HEK293T (cell line): ENCODE results near the gene TAF7.

Experiments used
- CTCF ChIA-PET: fragments of 350-600 bp; formaldehyde crosslinking; extraction: SDS; loops from one replicate; lab custom pipeline; 2021; ENCODE audit warnings: antibody characterized with exemption, inconsistent platforms; lab: Yijun Ruan, JAX
- POLR2A ChIA-PET: fragments of 350-600 bp; formaldehyde crosslinking; extraction: SDS; loops from one replicate; lab custom pipeline; 2020; ENCODE audit warnings: antibody characterized with exemption, inconsistent platforms; lab: Yijun Ruan, JAX
- DNase-seq: peaks from one replicate; pipeline ENCODE4 v3.0.0; 2012; ENCODE audit warnings: mixed read lengths; ENCODE audit errors: extremely low spot score
- ARNT ChIP-seq: fragments of 450-650 bp; IDR thresholded peaks from 2 replicates; pipeline ENCODE4 v1.6.1; 2017; ENCODE audit warnings: mild to moderate bottlenecking
- BHLHE40 ChIP-seq: fragments of 450-650 bp; IDR thresholded peaks from 2 replicates; pipeline ENCODE4 v1.6.1; 2016; ENCODE audit warnings: mild to moderate bottlenecking, moderate library complexity, borderline replicate concordance
- CTBP1 ChIP-seq: fragments of 450-650 bp; IDR thresholded peaks from 2 replicates; pipeline ENCODE4 v1.6.1; 2016; ENCODE audit warnings: borderline replicate concordance
- ELF4 ChIP-seq: fragments of 450-650 bp; IDR thresholded peaks from 2 replicates; pipeline ENCODE4 v1.6.1; 2017; ENCODE audit warnings: antibody characterized with exemption
- FOXA1 ChIP-seq: fragments of 450-650 bp; IDR thresholded peaks from 2 replicates; pipeline ENCODE4 v1.6.1; 2016; ENCODE audit warnings: mild to moderate bottlenecking
- FOXK2 ChIP-seq: fragments of 450-650 bp; IDR thresholded peaks from 2 replicates; pipeline ENCODE4 v1.6.1; 2016; ENCODE audit warnings: mild to moderate bottlenecking
- FOXM1 ChIP-seq: fragments of 450-650 bp; IDR thresholded peaks from 2 replicates; pipeline ENCODE4 v1.6.1; 2017; ENCODE audit warnings: mild to moderate bottlenecking, borderline replicate concordance
- HDGF ChIP-seq: fragments of 450-650 bp; IDR thresholded peaks from 2 replicates; pipeline ENCODE4 v1.6.1; 2017; ENCODE audit warnings: antibody characterized with exemption, borderline replicate concordance
- L3MBTL2 ChIP-seq: fragments of 450-650 bp; conservative IDR thresholded peaks from 2 replicates; pipeline ENCODE4 v1.6.1; 2016; ENCODE audit warnings: mild to moderate bottlenecking
- LEF1 ChIP-seq: fragments of 450-650 bp; IDR thresholded peaks from 2 replicates; pipeline ENCODE4 v1.6.1; 2017; ENCODE audit warnings: mild to moderate bottlenecking, borderline replicate concordance
- NFRKB ChIP-seq: fragments of 450-650 bp; IDR thresholded peaks from 2 replicates; pipeline ENCODE4 v1.6.1; 2016; ENCODE audit warnings: mild to moderate bottlenecking, moderate library complexity
- PKNOX1 ChIP-seq: fragments of 450-650 bp; IDR thresholded peaks from 2 replicates; pipeline ENCODE4 v1.6.1; 2016
- SP1 ChIP-seq: fragments of 450-650 bp; IDR thresholded peaks from 2 replicates; pipeline ENCODE4 v1.6.1; 2017
- SUZ12 ChIP-seq: fragments of 450-650 bp; IDR thresholded peaks from 2 replicates; pipeline ENCODE4 v1.6.1; 2016; ENCODE audit warnings: mild to moderate bottlenecking
- TARDBP ChIP-seq: fragments of 450-650 bp; IDR thresholded peaks from 2 replicates; pipeline ENCODE4 v1.6.1; 2016
- ZNF384 ChIP-seq: fragments of 450-650 bp; IDR thresholded peaks from 2 replicates; pipeline ENCODE4 v1.6.1; 2016

TAF7 gene

DNA sequence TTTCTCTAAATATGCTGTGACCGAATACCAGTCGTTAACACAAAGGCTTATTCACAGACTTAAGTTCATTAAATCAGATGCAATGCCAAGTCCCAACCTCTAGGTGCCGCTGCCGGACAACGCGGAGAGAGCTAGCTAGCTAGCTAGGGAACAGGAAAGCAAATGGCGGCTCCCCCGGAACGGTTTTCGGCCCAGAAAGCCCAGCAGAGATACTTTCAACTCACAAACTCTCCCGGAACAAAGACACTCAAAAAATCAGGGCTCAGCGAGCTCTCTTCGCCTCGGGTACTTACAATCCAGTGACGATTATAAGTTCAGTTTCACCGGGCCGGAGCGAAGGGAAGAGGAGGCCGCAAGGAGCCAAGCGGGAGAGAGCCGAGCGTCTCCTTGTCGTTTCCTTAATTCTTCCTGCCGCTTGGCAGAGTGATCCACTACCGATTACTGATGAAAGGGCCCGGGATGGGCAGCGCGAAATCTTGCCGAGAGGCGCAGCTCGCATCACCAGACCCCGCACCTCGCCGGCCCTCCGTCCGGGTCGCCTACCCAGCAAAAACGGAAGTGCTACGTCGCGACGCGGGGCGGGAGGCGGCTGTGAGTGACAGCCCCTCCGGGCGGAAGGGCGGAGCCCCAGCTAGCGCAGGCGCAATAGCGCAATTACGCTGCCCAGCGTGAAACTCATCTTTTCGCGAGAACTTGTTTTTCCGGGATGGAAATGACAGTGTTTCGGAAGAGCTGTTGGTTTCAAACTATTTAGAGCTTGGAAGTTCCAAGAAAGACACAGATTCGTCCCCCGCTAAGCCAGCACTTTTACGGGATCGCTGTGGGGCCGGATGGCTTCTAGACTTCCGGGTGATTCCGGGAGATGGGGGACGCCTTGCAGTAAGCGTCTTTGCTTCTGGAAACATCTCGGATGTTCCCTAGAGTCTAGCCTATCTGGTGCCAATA, at the start of gene TAF7:
TSS of gene TAF7 (minus strand) at position 560 of the 945 bp plus-strand sequence. CDS start 740 bp downstream, outside the sequence.
- CTCF ChIA-PET, result interaction anchor here (0.5 to 1.7 kb wide), 11 partner anchors 10 to 272 kb away, joined by 3 to 14 read pairs (median 5); partner anchors contain the start of genes PCDHGA1, PCDHGA10 and PCDHGA5
- POLR2A ChIA-PET, result interaction anchor here (0.6 to 2.9 kb wide), 21 partner anchors 8 to 602 kb away, joined by 3 to 14 read pairs (median 4); partner anchors contain the start of genes HDAC3, PCDHB11, PCDHB15 and PCDHGA1
- DNase-seq, result peak; percentile 92
- TF ChIP-seq FOXM1 (no peak), ELF4 (peak; percentile 80), CTBP1 (no peak), BHLHE40 (no peak), L3MBTL2 (peak; percentile 92), NFRKB (peak; percentile 57; the same call in 1 of the 2 replicates), PKNOX1 (peak; percentile 99)

- DNase-seq, result no peak
- POLR2A ChIA-PET, result no interaction called here
- no peak for TF ChIP-seq SUZ12
- CTCF ChIA-PET, result no interaction called here
These were observed 45.7 kb upstream of the TAF7 start for GRCh38 chr5:141366016-141366896.

GRCh38 chr5:141363952-141364660, 43.5 kb upstream of the TAF7 start, which contains the start of gene PCDHGA5:
TSS of gene PCDHGA5 (plus strand) at chr5:141364162. CDS start at chr5:141364331, 169 bp downstream.
- DNase-seq, result no peak
- CTCF ChIA-PET, result interaction anchor here (0.6 kb wide), 1 partner anchor 44 kb away, joined by 3 read pairs; no protein-coding TSS in a partner anchor
- TF ChIP-seq HDGF (no peak), PKNOX1 (no peak), LEF1 (no peak), SP1 (no peak), NFRKB (no peak), FOXA1 (no peak), CTBP1 (no peak), FOXK2 (no peak), SUZ12 (no peak), L3MBTL2 (no peak), ELF4 (no peak)
- POLR2A ChIA-PET, result no interaction called here

DNA sequence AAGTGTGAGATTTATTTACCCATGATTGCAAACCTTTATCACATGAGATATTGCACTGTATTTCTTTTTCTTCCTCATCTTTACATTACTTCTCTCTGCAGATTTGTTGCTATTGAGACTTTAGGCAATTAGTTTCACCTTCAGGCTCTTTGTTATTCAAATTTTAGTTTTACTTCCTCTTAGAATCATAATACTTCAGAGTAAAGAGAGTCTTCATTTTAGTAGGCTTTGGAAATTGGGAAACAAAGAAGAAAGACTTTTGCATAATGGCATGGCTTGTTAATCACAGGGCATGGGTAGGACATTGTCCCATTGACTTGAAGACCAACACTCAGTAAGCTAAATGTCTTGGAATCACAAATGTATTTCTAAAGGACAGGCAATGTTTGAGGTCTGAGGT, 42.1 kb upstream of the TAF7 start:
- ChIA-PET POLR2A (no interaction called here), CTCF (no interaction called here)

DNA sequence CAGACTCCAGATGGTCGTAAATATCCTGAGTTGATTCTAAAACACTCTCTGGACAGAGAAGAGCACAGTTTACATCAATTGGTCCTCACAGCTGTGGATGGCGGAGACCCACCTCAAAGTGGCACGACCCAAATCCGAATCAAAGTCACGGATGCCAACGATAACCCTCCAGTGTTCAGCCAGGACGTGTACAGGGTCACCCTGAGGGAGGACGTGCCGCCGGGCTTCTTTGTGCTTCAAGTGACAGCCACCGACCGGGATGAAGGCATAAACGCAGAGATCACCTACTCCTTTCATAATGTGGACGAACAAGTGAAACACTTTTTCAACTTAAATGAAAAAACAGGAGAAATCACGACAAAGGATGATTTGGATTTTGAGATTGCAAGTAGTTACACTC, 40.1 kb upstream of the TAF7 start:
- no peak for TF ChIP-seq ARNT
- no peak for TF ChIP-seq FOXM1
- no peak for TF ChIP-seq FOXK2
- TF ChIP-seq SP1, result no peak
- no peak for TF ChIP-seq BHLHE40
- no peak for TF ChIP-seq CTBP1
- TF ChIP-seq HDGF, result no peak
- no peak for TF ChIP-seq NFRKB
- TF ChIP-seq SUZ12, result no peak
- TF ChIP-seq PKNOX1, result no peak
- no peak for TF ChIP-seq L3MBTL2
- TF ChIP-seq FOXA1, result no peak
- ChIA-PET POLR2A (no interaction called here), CTCF (no interaction called here)
- no peak for DNase-seq

More for the DNA sequence above, 42.1 kb upstream of the TAF7 start:
- no peak for DNase-seq
- no peak for TF ChIP-seq ELF4
- no peak for TF ChIP-seq NFRKB
- TF ChIP-seq SUZ12, result no peak
- TF ChIP-seq PKNOX1, result no peak
- TF ChIP-seq FOXK2, result no peak
- no peak for TF ChIP-seq ARNT
- TF ChIP-seq L3MBTL2, result no peak
- no peak for TF ChIP-seq CTBP1
- no peak for TF ChIP-seq LEF1
- TF ChIP-seq SP1, result no peak
- no peak for TF ChIP-seq FOXA1
- no peak for TF ChIP-seq TARDBP
- no peak for TF ChIP-seq FOXM1
- no peak for TF ChIP-seq HDGF
- TF ChIP-seq ZNF384, result no peak
- TF ChIP-seq BHLHE40, result no peak
